ENCODE measurements around the gene NCAPH2.
A peak's percentile ranks its signal among the peaks of the same experiment; 100 is the strongest.

NCAPH2 gene

GRCh38 chr22:50523806-50524675 lies 16.0 kb downstream of the NCAPH2 start:
- peaks cover 33% of the 10 kb centered on the region for H3K36me3 ChIP-seq (ENCODE audit: control insufficient read depth, insufficient read depth, low read length, severe bottlenecking)
- H3K4me1 ChIP-seq (ENCODE audit: control insufficient read depth, insufficient read depth, low read length): peaks cover 22% of the 10 kb centered on the region
- no peaks in the 10 kb centered on the region for H3K27me3 ChIP-seq (replicated peaks; ENCODE audit: control insufficient read depth, insufficient read depth, low read length)
- H3K9me3 ChIP-seq (ENCODE audit: control insufficient read depth, low read length): no peaks in the 10 kb centered on the region
- H3K9ac ChIP-seq (ENCODE audit: low read length): peak overlapping the region; percentile 90
- DNase-seq (ENCODE audit: low read depth): no peak
- H3K4me3 ChIP-seq (ENCODE audit: low read length): peak overlapping the region; percentile 87

- Histone ChIP-seq H3K4me1 (ENCODE audit: control insufficient read depth, insufficient read depth, low read length) (peaks cover 25% of the 10 kb centered on the region), H3K27me3 (replicated peaks; ENCODE audit: control insufficient read depth, insufficient read depth, low read length) (no peaks in the 10 kb centered on the region), H3K9ac (ENCODE audit: low read length) (peak overlapping the region; percentile 90), H3K36me3 (ENCODE audit: control insufficient read depth, insufficient read depth, low read length, severe bottlenecking) (peaks cover 28% of the 10 kb centered on the region), H3K4me3 (ENCODE audit: low read length) (peak overlapping the region; percentile 87), H3K9me3 (ENCODE audit: control insufficient read depth, low read length) (no peaks in the 10 kb centered on the region)
- no peak for DNase-seq (ENCODE audit: low read depth)
Observed at GRCh38 chr22:50524676-50525103, 16.7 kb downstream of the NCAPH2 start.

- Histone ChIP-seq H3K36me3 (ENCODE audit: control insufficient read depth, insufficient read depth, low read length, severe bottlenecking) (peaks cover 28% of the 10 kb centered on the region), H3K9me3 (ENCODE audit: control insufficient read depth, low read length) (no peaks in the 10 kb centered on the region), H3K4me3 (ENCODE audit: low read length) (peak within 1 kb of the TSS; percentile 87), H3K4me1 (ENCODE audit: control insufficient read depth, insufficient read depth, low read length) (peaks cover 25% of the 10 kb centered on the region), H3K9ac (ENCODE audit: low read length) (peak within 1 kb of the TSS; percentile 90), H3K27me3 (replicated peaks; ENCODE audit: control insufficient read depth, insufficient read depth, low read length) (no peaks in the 10 kb centered on the region)
- peak; percentile 98 for DNase-seq (ENCODE audit: low read depth)
Observed at GRCh38 chr22:50525104-50525857, 17.3 kb downstream of the NCAPH2 start, which contains the start of gene SCO2. TSS of gene SCO2 (minus strand) at chr22:50525598. CDS start at chr22:50524411, 1,187 bp downstream.

- Histone ChIP-seq H3K36me3 (ENCODE audit: control insufficient read depth, insufficient read depth, low read length, severe bottlenecking) (peaks cover 27% of the 10 kb centered on the region), H3K4me3 (ENCODE audit: low read length) (peak overlapping the region; percentile 87), H3K9ac (ENCODE audit: low read length) (peak overlapping the region; percentile 90), H3K9me3 (ENCODE audit: control insufficient read depth, low read length) (no peaks in the 10 kb centered on the region), H3K4me1 (ENCODE audit: control insufficient read depth, insufficient read depth, low read length) (peaks cover 25% of the 10 kb centered on the region), H3K27me3 (replicated peaks; ENCODE audit: control insufficient read depth, insufficient read depth, low read length) (no peaks in the 10 kb centered on the region)
- DNase-seq (ENCODE audit: low read depth): no peak
Observed at GRCh38 chr22:50525858-50526107, 17.8 kb downstream of the NCAPH2 start.

GRCh38 chr22:50526108-50526833 lies 18.2 kb downstream of the NCAPH2 start:
- peak; percentile 90 for DNase-seq (ENCODE audit: low read depth)
- Histone ChIP-seq H3K4me1 (ENCODE audit: control insufficient read depth, insufficient read depth, low read length) (peaks cover 29% of the 10 kb centered on the region), H3K9ac (ENCODE audit: low read length) (peak overlapping the region; percentile 90), H3K27me3 (replicated peaks; ENCODE audit: control insufficient read depth, insufficient read depth, low read length) (no peaks in the 10 kb centered on the region), H3K4me3 (ENCODE audit: low read length) (peak overlapping the region; percentile 87), H3K36me3 (ENCODE audit: control insufficient read depth, insufficient read depth, low read length, severe bottlenecking) (peaks cover 23% of the 10 kb centered on the region), H3K9me3 (ENCODE audit: control insufficient read depth, low read length) (no peaks in the 10 kb centered on the region)

- peak overlapping the region; percentile 90 for H3K9ac ChIP-seq (ENCODE audit: low read length)
- H3K36me3 ChIP-seq (ENCODE audit: control insufficient read depth, insufficient read depth, low read length, severe bottlenecking): peaks cover 15% of the 10 kb centered on the region
- DNase-seq (ENCODE audit: low read depth): peak; percentile 29
- H3K4me1 ChIP-seq (ENCODE audit: control insufficient read depth, insufficient read depth, low read length): peaks cover 31% of the 10 kb centered on the region
- H3K4me3 ChIP-seq (ENCODE audit: low read length): peak overlapping the region; percentile 87
- no peaks in the 10 kb centered on the region for H3K27me3 ChIP-seq (replicated peaks; ENCODE audit: control insufficient read depth, insufficient read depth, low read length)
- no peaks in the 10 kb centered on the region for H3K9me3 ChIP-seq (ENCODE audit: control insufficient read depth, low read length)
Observed at GRCh38 chr22:50526834-50527801, 19.1 kb downstream of the NCAPH2 start.

GRCh38 chr22:50527921-50528681 lies 20.1 kb downstream of the NCAPH2 start:
- no peaks in the 10 kb centered on the region for H3K27me3 ChIP-seq (replicated peaks; ENCODE audit: control insufficient read depth, insufficient read depth, low read length)
- no peaks in the 10 kb centered on the region for H3K9me3 ChIP-seq (ENCODE audit: control insufficient read depth, low read length)
- H3K9ac ChIP-seq (ENCODE audit: low read length): no peak overlapping the region
- peaks cover 7% of the 10 kb centered on the region for H3K36me3 ChIP-seq (ENCODE audit: control insufficient read depth, insufficient read depth, low read length, severe bottlenecking)
- peaks cover 31% of the 10 kb centered on the region for H3K4me1 ChIP-seq (ENCODE audit: control insufficient read depth, insufficient read depth, low read length)
- H3K4me3 ChIP-seq (ENCODE audit: low read length): peak overlapping the region; percentile 79
- DNase-seq (ENCODE audit: low read depth): no peak

- Histone ChIP-seq H3K4me3 (ENCODE audit: low read length) (peak overlapping the region; percentile 79), H3K27me3 (replicated peaks; ENCODE audit: control insufficient read depth, insufficient read depth, low read length) (no peaks in the 10 kb centered on the region), H3K4me1 (ENCODE audit: control insufficient read depth, insufficient read depth, low read length) (peaks cover 32% of the 10 kb centered on the region), H3K9me3 (ENCODE audit: control insufficient read depth, low read length) (no peaks in the 10 kb centered on the region), H3K36me3 (ENCODE audit: control insufficient read depth, insufficient read depth, low read length, severe bottlenecking) (no peaks in the 10 kb centered on the region), H3K9ac (ENCODE audit: low read length) (peak overlapping the region; percentile 89)
- no peak for DNase-seq (ENCODE audit: low read depth)
Observed at GRCh38 chr22:50528682-50529415, 20.8 kb downstream of the NCAPH2 start.

- peak; percentile 20 for DNase-seq (ENCODE audit: low read depth)
- H3K36me3 ChIP-seq (ENCODE audit: control insufficient read depth, insufficient read depth, low read length, severe bottlenecking): no peaks in the 10 kb centered on the region
- peak overlapping the region; percentile 89 for H3K9ac ChIP-seq (ENCODE audit: low read length)
- H3K4me3 ChIP-seq (ENCODE audit: low read length): peak overlapping the region; percentile 79
- no peaks in the 10 kb centered on the region for H3K9me3 ChIP-seq (ENCODE audit: control insufficient read depth, low read length)
- no peaks in the 10 kb centered on the region for H3K27me3 ChIP-seq (replicated peaks; ENCODE audit: control insufficient read depth, insufficient read depth, low read length)
- H3K4me1 ChIP-seq (ENCODE audit: control insufficient read depth, insufficient read depth, low read length): peaks cover 29% of the 10 kb centered on the region
Observed at GRCh38 chr22:50529416-50529896, 21.4 kb downstream of the NCAPH2 start.
